Spleen (tissue), 7 donors: ENCODE measurements around the gene CNTNAP2.

ENCODE experiments used
- POLR2A ChIP-seq, 3 donors: fragments of 450-650 bp; IDR thresholded peaks; one replicate each; pipeline ENCODE4 v1.5.1; 2017; ENCODE audit warnings: antibody characterized with exemption in 3 of 3, mild to moderate bottlenecking in 1 of 3
- POLR2AphosphoS5 ChIP-seq, 3 donors: sonication (generic); formaldehyde crosslinking; IDR thresholded peaks; one replicate each; pipeline ENCODE4 v1.5.1; 2017; ENCODE audit warnings: antibody characterized with exemption in 3 of 3
- TF ChIP-seq, protein P1 (sequence below), 11 experiments: fragments of 200-600 bp in 7 of 11; fragments of 450-650 bp in 4 of 11; sonication (generic) in 4 of 11; IDR thresholded peaks in 8 of 11; conservative IDR thresholded peaks in 3 of 11; 1 replicate in 7 of 11; 2 replicates in 4 of 11; pipeline versions ENCODE4 v1.4.0 to v1.8.0; 2016 to 2021; ENCODE audit warnings: antibody characterized with exemption in 11 of 11, inconsistent platforms in 4 of 11, mild to moderate bottlenecking in 1 of 11
- donor health status: DM: no; HTN: no; CAD: no; lungs with moderate emphysema.
- donor health status: DM: no; HTN: no; CAD: no.
- donor health status: DM: no; HTN: no; CAD: no.

DNA sequence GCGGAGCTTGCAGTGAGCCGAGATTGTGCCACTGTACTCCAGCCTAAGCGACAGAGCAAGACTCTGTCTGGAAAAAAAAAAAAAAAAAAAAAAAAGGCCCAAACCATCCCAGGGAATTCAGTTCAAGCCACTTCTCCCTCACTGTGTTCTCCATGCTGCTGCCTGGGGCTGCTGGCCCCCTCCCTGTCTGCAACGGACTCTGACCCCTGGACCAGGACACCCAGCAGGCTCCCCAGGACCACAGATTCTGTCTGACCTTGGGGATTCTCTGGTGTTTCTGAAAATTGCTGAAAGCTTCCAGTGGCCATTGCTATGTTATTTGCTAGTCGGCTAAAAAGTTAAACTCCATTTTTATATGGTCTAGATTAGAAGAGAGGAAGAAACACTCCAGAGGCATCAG is 2212.3 kb downstream of the CNTNAP2 start:
- TF ChIP-seq POLR2A (IDR thresholded peaks at IDR 0.05) (no peak), POLR2AphosphoS5 (IDR thresholded peaks at IDR 0.05) (no peak)
- TF ChIP-seq, protein P1, sequence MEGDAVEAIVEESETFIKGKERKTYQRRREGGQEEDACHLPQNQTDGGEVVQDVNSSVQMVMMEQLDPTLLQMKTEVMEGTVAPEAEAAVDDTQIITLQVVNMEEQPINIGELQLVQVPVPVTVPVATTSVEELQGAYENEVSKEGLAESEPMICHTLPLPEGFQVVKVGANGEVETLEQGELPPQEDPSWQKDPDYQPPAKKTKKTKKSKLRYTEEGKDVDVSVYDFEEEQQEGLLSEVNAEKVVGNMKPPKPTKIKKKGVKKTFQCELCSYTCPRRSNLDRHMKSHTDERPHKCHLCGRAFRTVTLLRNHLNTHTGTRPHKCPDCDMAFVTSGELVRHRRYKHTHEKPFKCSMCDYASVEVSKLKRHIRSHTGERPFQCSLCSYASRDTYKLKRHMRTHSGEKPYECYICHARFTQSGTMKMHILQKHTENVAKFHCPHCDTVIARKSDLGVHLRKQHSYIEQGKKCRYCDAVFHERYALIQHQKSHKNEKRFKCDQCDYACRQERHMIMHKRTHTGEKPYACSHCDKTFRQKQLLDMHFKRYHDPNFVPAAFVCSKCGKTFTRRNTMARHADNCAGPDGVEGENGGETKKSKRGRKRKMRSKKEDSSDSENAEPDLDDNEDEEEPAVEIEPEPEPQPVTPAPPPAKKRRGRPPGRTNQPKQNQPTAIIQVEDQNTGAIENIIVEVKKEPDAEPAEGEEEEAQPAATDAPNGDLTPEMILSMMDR (IDR thresholded peaks at IDR 0.05 in 8 of 11, conservative IDR thresholded peaks at IDR 0.05 in 3 of 11): no peak
